Vagina (tissue), 2 donors: ENCODE measurements around the gene TSC2.

Source experiments
- CTCF ChIP-seq, 3 experiments: fragments of 450-650 bp in 2 of 3; fragments of 200-600 bp in 1 of 3; sonication (generic) in 1 of 3; IDR thresholded peaks; one replicate each; pipeline ENCODE4 v1.5.1; 2017 to 2019; ENCODE audit warnings: antibody characterized with exemption in 3 of 3, mild to moderate bottlenecking in 2 of 3, moderate library complexity in 2 of 3
- POLR2AphosphoS5 ChIP-seq, 2 donors: sonication (generic); formaldehyde crosslinking; IDR thresholded peaks; one replicate each; pipeline ENCODE4 v1.9.0; 2017; ENCODE audit warnings: antibody characterized with exemption in 2 of 2, mild to moderate bottlenecking in 2 of 2, low read depth in 1 of 2; ENCODE audit not compliant: insufficient read depth in 1 of 2

DNA sequence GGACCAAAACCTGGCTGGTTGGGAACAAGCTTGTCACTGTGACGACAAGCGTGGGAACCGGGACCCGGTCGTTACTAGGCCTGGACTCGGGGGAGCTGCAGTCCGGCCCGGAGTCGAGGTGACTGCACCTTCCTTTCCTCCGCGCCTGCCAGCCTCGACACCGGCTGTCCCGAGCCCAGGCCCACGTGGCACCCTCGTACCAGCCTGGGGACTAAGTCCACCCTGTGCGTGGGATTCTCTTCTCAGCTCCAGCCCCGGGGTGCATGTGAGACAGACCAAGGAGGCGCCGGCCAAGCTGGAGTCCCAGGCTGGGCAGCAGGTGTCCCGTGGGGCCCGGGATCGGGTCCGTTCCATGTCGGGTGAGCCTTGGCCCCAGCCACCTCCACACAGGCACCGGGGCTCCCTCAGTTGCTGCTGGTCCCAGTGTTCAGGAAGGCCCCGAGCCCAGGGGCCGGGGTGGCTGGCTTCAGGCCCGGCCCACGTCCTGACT, 31.6 kb downstream of the TSC2 start:
- TF ChIP-seq CTCF (IDR thresholded peaks at IDR 0.05): no peak
- TF ChIP-seq POLR2AphosphoS5 (IDR thresholded peaks at IDR 0.05; ENCODE audit: insufficient read depth in 1 of 2, low read depth in 1 of 2): no peak
